Liver (tissue), 9 donors: ENCODE measurements around the gene GPR75. TPM values are rescaled to one million over a fixed set of nuclear protein-coding genes. Genes with fewer than 3 reads are reported as not detected.

ENCODE experiments used
- DNase-seq: peaks from one replicate; pipeline ENCODE4 v3.0.0-alpha.2; 2017; ENCODE audit warnings: low spot score
- H3K27ac ChIP-seq, 2 donors: one replicate each; pipeline ENCODE4 v1.7.0; 2013; ENCODE audit warnings: inconsistent platforms in 2 of 2, low read length in 2 of 2, control low read depth in 1 of 2, low read depth in 1 of 2, mild to moderate bottlenecking in 1 of 2
- H3K27me3 ChIP-seq, 4 donors: one replicate each; pipeline versions ENCODE4 v1.6.1 to v1.7.0; 2013; ENCODE audit warnings: low read length in 3 of 4, inconsistent platforms in 1 of 4, mild to moderate bottlenecking in 1 of 4, moderate library complexity in 1 of 4; ENCODE audit not compliant: control insufficient read depth in 4 of 4, insufficient read depth in 4 of 4
- H3K36me3 ChIP-seq, 4 donors: one replicate each; pipeline versions ENCODE4 v1.6.1 to v1.7.0; 2013; ENCODE audit warnings: low read length in 3 of 4, mild to moderate bottlenecking in 3 of 4, low read depth in 1 of 4, moderate library complexity in 1 of 4; ENCODE audit not compliant: control insufficient read depth in 4 of 4, insufficient read depth in 3 of 4
- H3K4me1 ChIP-seq, 4 donors: one replicate each; pipeline versions ENCODE4 v1.6.1 to v1.7.0; 2013; ENCODE audit warnings: low read length in 3 of 4, mild to moderate bottlenecking in 3 of 4, moderate library complexity in 1 of 4; ENCODE audit not compliant: control insufficient read depth in 4 of 4, insufficient read depth in 4 of 4
- H3K4me3 ChIP-seq, 3 donors: one replicate each; pipeline versions ENCODE4 v1.6.1 to v1.7.0; 2013; ENCODE audit warnings: low read length in 3 of 3, control low read depth in 1 of 3, low read depth in 1 of 3, mild to moderate bottlenecking in 1 of 3
- H3K9ac ChIP-seq, 2 donors: one replicate each; pipeline ENCODE4 v1.7.0; 2013; ENCODE audit warnings: low read length in 2 of 2, mild to moderate bottlenecking in 2 of 2, moderate library complexity in 2 of 2, control low read depth in 1 of 2, low read depth in 1 of 2
- H3K9me3 ChIP-seq, 4 donors: one replicate each; pipeline versions ENCODE4 v1.6.1 to v1.7.0; 2013; ENCODE audit warnings: low read length in 3 of 4; ENCODE audit not compliant: control insufficient read depth in 4 of 4
- EGR1 ChIP-seq, 2 donors: IDR thresholded peaks; 2 replicates each; pipeline ENCODE4 v1.6.1; 2016 to 2018; ENCODE audit warnings: antibody characterized with exemption in 2 of 2, low read depth in 2 of 2
- FOXA1 ChIP-seq: IDR thresholded peaks from 2 replicates; pipeline ENCODE4 v1.6.1; 2016; ENCODE audit warnings: antibody characterized with exemption
- FOXA2 ChIP-seq: IDR thresholded peaks from 2 replicates; pipeline ENCODE4 v1.6.1; 2016; ENCODE audit warnings: antibody characterized with exemption
- GABPA ChIP-seq, 2 donors: IDR thresholded peaks in 1 of 2; conservative IDR thresholded peaks in 1 of 2; 2 replicates each; pipeline ENCODE4 v1.6.1; 2016; ENCODE audit warnings: antibody characterized with exemption in 2 of 2, mild to moderate bottlenecking in 1 of 2, moderate library complexity in 1 of 2
- HNF4A ChIP-seq, 2 donors: conservative IDR thresholded peaks; 2 replicates each; pipeline ENCODE4 v1.6.1; 2016; ENCODE audit warnings: antibody characterized with exemption in 2 of 2, mild to moderate bottlenecking in 2 of 2
- HNF4G ChIP-seq: IDR thresholded peaks from 2 replicates; pipeline ENCODE4 v1.6.1; 2016; ENCODE audit warnings: antibody characterized with exemption
- JUND ChIP-seq, 2 donors: IDR thresholded peaks; 2 replicates each; pipeline ENCODE4 v1.6.1; 2016; ENCODE audit warnings: antibody characterized with exemption in 2 of 2
- NR2F2 ChIP-seq: IDR thresholded peaks from 2 replicates; pipeline ENCODE4 v1.6.1; 2016; ENCODE audit warnings: antibody characterized with exemption
- RAD21 ChIP-seq, 2 donors: IDR thresholded peaks; 2 replicates each; pipeline ENCODE4 v1.6.1; 2016; ENCODE audit warnings: antibody characterized with exemption in 2 of 2, mild to moderate bottlenecking in 2 of 2
- RXRA ChIP-seq, 2 donors: IDR thresholded peaks; 2 replicates each; pipeline ENCODE4 v1.6.1; 2017 to 2018; ENCODE audit warnings: antibody characterized with exemption in 2 of 2, mild to moderate bottlenecking in 1 of 2
- SP1 ChIP-seq: IDR thresholded peaks from 2 replicates; pipeline ENCODE4 v1.6.1; 2018; ENCODE audit warnings: antibody characterized with exemption, mild to moderate bottlenecking
- TAF1 ChIP-seq: conservative IDR thresholded peaks from 2 replicates; pipeline ENCODE4 v1.6.1; 2016; ENCODE audit warnings: antibody characterized with exemption, mild to moderate bottlenecking
- YY1 ChIP-seq: IDR thresholded peaks from 2 replicates; pipeline ENCODE4 v1.6.1; 2016; ENCODE audit warnings: antibody characterized with exemption, mild to moderate bottlenecking
- WGBS: extraction: QIAGEN DNeasy Blood & Tissue Kit; methylation state at CpG from one replicate; pipeline ENCODE4 v1.1.7; 2013; 5-methylcytosine and 5-hydroxymethylcytosine counted together
- polyA plus RNA-seq, 2 donors: library from polyadenylated mRNA; stranded (reverse) in 1 of 2; unstranded in 1 of 2; fragments of 200-250 nt in 1 of 2; fragments of >200 nt in 1 of 2; fragmentation: Nextera tagmentation in 1 of 2; extraction: Ambion mirVana in 1 of 2; gene quantifications; one replicate each; pipeline versions ENCODE4 v1.2.1 to v1.2.3, GENCODE V29; 2013 to 2015
- total RNA-seq, 2 donors: library from RNA; depleted of rRNA; stranded (reverse); fragments of >200 nt; gene quantifications; one replicate each; pipeline ENCODE4 v1.2.3, GENCODE V29; 2014
- TF ChIP-seq, protein P1 (sequence below): IDR thresholded peaks from 2 replicates; pipeline ENCODE4 v1.6.1; 2016; ENCODE audit warnings: antibody characterized with exemption, mild to moderate bottlenecking
- TF ChIP-seq, protein P2 (sequence below): IDR thresholded peaks from 2 replicates; pipeline ENCODE4 v1.6.1; 2016; ENCODE audit warnings: antibody characterized with exemption
- TF ChIP-seq, protein P3 (sequence below): fragments of 150-350 bp; IDR thresholded peaks from 2 replicates; pipeline ENCODE4 v1.5.1; 2017; ENCODE audit warnings: improper control_type of control experiment, low read depth, low read length; ENCODE audit not compliant: missing input control
- TF ChIP-seq, protein P4 (sequence below): IDR thresholded peaks from 2 replicates; pipeline ENCODE4 v1.6.1; 2016; ENCODE audit warnings: antibody characterized with exemption
- TF ChIP-seq, protein P5 (sequence below): IDR thresholded peaks from 2 replicates; pipeline ENCODE4 v1.6.1; 2016; ENCODE audit warnings: antibody characterized with exemption
- donor health status: healthy.
- donor health status: healthy.
- donor health status: healthy.
- donor health status: healthy.
- donor health status: healthy.

GPR75 gene
- total and polyA plus RNA-seq, 4 donors: 0.21 to 5.4 (median 1.4) TPM

DNA sequence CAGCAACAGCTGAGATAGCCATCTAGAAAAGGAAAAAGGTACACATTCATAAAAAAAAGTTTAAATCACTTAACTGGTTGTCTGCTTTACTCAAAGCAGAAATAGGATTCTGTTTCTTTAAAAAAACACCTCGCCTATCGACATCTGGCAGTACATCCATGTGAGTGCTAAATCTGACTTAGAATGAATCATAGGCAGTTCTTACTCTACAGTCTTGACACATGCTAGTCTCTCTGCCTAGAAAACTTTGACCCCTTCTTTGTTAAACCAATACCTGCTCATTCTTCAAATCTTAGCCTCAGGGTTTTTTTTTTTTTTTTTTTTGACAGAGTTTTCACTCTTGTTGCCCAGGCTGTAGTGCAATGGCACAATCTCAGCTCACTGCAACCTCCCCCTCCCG is 37.1 kb upstream of the GPR75 start:
- peaks cover 3 to 71% (median 56%) of the 10 kb centered on the region in 4 donors for H3K36me3 ChIP-seq
- DNase-seq: no peak
- no peaks in the 10 kb centered on the region for H3K9me3 ChIP-seq
- TF ChIP-seq NR2F2: no peak
- no peak for TF ChIP-seq EGR1 (IDR thresholded peaks at IDR 0.05; ENCODE audit: low read depth in 2 of 2)
- TF ChIP-seq SP1: no peak
- TF ChIP-seq, protein P1, sequence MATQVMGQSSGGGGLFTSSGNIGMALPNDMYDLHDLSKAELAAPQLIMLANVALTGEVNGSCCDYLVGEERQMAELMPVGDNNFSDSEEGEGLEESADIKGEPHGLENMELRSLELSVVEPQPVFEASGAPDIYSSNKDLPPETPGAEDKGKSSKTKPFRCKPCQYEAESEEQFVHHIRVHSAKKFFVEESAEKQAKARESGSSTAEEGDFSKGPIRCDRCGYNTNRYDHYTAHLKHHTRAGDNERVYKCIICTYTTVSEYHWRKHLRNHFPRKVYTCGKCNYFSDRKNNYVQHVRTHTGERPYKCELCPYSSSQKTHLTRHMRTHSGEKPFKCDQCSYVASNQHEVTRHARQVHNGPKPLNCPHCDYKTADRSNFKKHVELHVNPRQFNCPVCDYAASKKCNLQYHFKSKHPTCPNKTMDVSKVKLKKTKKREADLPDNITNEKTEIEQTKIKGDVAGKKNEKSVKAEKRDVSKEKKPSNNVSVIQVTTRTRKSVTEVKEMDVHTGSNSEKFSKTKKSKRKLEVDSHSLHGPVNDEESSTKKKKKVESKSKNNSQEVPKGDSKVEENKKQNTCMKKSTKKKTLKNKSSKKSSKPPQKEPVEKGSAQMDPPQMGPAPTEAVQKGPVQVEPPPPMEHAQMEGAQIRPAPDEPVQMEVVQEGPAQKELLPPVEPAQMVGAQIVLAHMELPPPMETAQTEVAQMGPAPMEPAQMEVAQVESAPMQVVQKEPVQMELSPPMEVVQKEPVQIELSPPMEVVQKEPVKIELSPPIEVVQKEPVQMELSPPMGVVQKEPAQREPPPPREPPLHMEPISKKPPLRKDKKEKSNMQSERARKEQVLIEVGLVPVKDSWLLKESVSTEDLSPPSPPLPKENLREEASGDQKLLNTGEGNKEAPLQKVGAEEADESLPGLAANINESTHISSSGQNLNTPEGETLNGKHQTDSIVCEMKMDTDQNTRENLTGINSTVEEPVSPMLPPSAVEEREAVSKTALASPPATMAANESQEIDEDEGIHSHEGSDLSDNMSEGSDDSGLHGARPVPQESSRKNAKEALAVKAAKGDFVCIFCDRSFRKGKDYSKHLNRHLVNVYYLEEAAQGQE: no peak
- no peak for TF ChIP-seq RXRA (IDR thresholded peaks at IDR 0.05)
- TF ChIP-seq, protein P2, sequence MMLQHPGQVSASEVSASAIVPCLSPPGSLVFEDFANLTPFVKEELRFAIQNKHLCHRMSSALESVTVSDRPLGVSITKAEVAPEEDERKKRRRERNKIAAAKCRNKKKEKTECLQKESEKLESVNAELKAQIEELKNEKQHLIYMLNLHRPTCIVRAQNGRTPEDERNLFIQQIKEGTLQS: no peak
- no peak for TF ChIP-seq JUND (IDR thresholded peaks at IDR 0.05)
- no peak for TF ChIP-seq YY1
- TF ChIP-seq, protein P3, sequence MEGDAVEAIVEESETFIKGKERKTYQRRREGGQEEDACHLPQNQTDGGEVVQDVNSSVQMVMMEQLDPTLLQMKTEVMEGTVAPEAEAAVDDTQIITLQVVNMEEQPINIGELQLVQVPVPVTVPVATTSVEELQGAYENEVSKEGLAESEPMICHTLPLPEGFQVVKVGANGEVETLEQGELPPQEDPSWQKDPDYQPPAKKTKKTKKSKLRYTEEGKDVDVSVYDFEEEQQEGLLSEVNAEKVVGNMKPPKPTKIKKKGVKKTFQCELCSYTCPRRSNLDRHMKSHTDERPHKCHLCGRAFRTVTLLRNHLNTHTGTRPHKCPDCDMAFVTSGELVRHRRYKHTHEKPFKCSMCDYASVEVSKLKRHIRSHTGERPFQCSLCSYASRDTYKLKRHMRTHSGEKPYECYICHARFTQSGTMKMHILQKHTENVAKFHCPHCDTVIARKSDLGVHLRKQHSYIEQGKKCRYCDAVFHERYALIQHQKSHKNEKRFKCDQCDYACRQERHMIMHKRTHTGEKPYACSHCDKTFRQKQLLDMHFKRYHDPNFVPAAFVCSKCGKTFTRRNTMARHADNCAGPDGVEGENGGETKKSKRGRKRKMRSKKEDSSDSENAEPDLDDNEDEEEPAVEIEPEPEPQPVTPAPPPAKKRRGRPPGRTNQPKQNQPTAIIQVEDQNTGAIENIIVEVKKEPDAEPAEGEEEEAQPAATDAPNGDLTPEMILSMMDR: no peak
- TF ChIP-seq HNF4A (conservative IDR thresholded peaks at IDR 0.05): no peak
- TF ChIP-seq GABPA (IDR thresholded peaks at IDR 0.05 in 1 of 2, conservative IDR thresholded peaks at IDR 0.05 in 1 of 2): no peak
- no peak for TF ChIP-seq HNF4G
- no peak for TF ChIP-seq FOXA2
- no peak for TF ChIP-seq RAD21 (IDR thresholded peaks at IDR 0.05)
- TF ChIP-seq, protein P4, sequence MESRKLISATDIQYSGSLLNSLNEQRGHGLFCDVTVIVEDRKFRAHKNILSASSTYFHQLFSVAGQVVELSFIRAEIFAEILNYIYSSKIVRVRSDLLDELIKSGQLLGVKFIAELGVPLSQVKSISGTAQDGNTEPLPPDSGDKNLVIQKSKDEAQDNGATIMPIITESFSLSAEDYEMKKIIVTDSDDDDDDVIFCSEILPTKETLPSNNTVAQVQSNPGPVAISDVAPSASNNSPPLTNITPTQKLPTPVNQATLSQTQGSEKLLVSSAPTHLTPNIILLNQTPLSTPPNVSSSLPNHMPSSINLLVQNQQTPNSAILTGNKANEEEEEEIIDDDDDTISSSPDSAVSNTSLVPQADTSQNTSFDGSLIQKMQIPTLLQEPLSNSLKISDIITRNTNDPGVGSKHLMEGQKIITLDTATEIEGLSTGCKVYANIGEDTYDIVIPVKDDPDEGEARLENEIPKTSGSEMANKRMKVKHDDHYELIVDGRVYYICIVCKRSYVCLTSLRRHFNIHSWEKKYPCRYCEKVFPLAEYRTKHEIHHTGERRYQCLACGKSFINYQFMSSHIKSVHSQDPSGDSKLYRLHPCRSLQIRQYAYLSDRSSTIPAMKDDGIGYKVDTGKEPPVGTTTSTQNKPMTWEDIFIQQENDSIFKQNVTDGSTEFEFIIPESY: no peak
- TF ChIP-seq, protein P5, sequence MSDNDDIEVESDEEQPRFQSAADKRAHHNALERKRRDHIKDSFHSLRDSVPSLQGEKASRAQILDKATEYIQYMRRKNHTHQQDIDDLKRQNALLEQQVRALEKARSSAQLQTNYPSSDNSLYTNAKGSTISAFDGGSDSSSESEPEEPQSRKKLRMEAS: no peak
- TF ChIP-seq TAF1: no peak
- TF ChIP-seq FOXA1: no peak
- WGBS: 74% methylated on average over 3 of the region's 3 CpGs
- H3K4me3 ChIP-seq: no peak overlapping the region
- H3K27me3 ChIP-seq: no peaks in the 10 kb centered on the region
- no peak overlapping the region for H3K27ac ChIP-seq
- no peaks in the 10 kb centered on the region for H3K4me1 ChIP-seq
- no peak overlapping the region for H3K9ac ChIP-seq
